ENCODE results near the gene KAZN.

Gene KAZN

GRCh38 chr1:14939527-14940284, 341.2 kb downstream of the KAZN start:
- no peak for DNase-seq (ENCODE audit: extremely low read depth, insufficient read length)
- peaks cover 3% of the 10 kb centered on the region for H3K27me3 ChIP-seq (replicated peaks; ENCODE audit: control insufficient read depth, insufficient read depth, low read length)
- no peaks in the 10 kb centered on the region for H3K36me3 ChIP-seq (ENCODE audit: control insufficient read depth, insufficient read depth, low read length)
- H3K4me3 ChIP-seq (replicated peaks; ENCODE audit: low read depth, low read length) = no peak overlapping the region
- TF ChIP-seq, protein P1, sequence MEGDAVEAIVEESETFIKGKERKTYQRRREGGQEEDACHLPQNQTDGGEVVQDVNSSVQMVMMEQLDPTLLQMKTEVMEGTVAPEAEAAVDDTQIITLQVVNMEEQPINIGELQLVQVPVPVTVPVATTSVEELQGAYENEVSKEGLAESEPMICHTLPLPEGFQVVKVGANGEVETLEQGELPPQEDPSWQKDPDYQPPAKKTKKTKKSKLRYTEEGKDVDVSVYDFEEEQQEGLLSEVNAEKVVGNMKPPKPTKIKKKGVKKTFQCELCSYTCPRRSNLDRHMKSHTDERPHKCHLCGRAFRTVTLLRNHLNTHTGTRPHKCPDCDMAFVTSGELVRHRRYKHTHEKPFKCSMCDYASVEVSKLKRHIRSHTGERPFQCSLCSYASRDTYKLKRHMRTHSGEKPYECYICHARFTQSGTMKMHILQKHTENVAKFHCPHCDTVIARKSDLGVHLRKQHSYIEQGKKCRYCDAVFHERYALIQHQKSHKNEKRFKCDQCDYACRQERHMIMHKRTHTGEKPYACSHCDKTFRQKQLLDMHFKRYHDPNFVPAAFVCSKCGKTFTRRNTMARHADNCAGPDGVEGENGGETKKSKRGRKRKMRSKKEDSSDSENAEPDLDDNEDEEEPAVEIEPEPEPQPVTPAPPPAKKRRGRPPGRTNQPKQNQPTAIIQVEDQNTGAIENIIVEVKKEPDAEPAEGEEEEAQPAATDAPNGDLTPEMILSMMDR (IDR thresholded peaks at IDR 0.05; ENCODE audit: insufficient read depth, low read length, poor library complexity, severe bottlenecking) = no peak

- Histone ChIP-seq H3K4me3 (replicated peaks; ENCODE audit: low read depth, low read length) (no peak overlapping the region), H3K27me3 (replicated peaks; ENCODE audit: control insufficient read depth, insufficient read depth, low read length) (peaks cover 3% of the 10 kb centered on the region), H3K36me3 (ENCODE audit: control insufficient read depth, insufficient read depth, low read length) (no peaks in the 10 kb centered on the region)
- TF ChIP-seq, protein P1 (IDR thresholded peaks at IDR 0.05; ENCODE audit: insufficient read depth, low read length, poor library complexity, severe bottlenecking) = no peak
- no peak for DNase-seq (ENCODE audit: extremely low read depth, insufficient read length)
Observed at GRCh38 chr1:14940285-14940870, 341.9 kb downstream of the KAZN start.

- no peaks in the 10 kb centered on the region for H3K36me3 ChIP-seq (ENCODE audit: control insufficient read depth, insufficient read depth, low read length)
- peaks cover 3% of the 10 kb centered on the region for H3K27me3 ChIP-seq (replicated peaks; ENCODE audit: control insufficient read depth, insufficient read depth, low read length)
- DNase-seq (ENCODE audit: extremely low read depth, insufficient read length) = no peak
- no peak overlapping the region for H3K4me3 ChIP-seq (replicated peaks; ENCODE audit: low read depth, low read length)
- TF ChIP-seq, protein P1 (IDR thresholded peaks at IDR 0.05; ENCODE audit: insufficient read depth, low read length, poor library complexity, severe bottlenecking) = no peak
Observed at GRCh38 chr1:14941864-14942263, 343.4 kb downstream of the KAZN start.

DNA sequence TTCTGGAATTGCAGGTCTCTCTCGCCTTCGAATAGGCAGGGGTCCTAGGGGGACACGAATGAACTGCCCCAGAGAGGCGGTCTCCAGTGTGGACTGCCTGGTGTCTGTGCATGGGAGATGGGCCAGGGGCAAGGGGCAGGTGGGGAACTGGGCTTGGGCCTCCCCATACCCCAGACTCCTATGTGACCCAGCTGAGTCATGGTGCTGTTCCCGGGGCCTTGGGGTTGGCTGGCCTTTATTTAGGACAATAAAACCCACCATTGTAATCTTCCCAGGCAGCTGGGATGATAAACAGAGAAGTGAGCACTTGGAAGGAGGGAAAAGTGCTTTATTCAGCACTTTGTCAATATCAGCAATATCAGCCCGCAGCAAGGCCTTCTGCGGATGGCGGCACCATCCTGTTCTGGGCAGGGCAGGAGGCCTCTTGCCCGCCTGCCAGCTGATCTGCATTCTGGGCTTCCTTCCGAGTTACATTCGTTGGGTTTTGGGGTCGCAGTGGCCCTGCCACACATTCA, 346.0 kb downstream of the KAZN start:
- peaks cover 1% of the 10 kb centered on the region for H3K27me3 ChIP-seq (replicated peaks; ENCODE audit: control insufficient read depth, insufficient read depth, low read length)
- TF ChIP-seq, protein P1 (IDR thresholded peaks at IDR 0.05; ENCODE audit: insufficient read depth, low read length, poor library complexity, severe bottlenecking) = no peak
- no peaks in the 10 kb centered on the region for H3K36me3 ChIP-seq (ENCODE audit: control insufficient read depth, insufficient read depth, low read length)
- DNase-seq (ENCODE audit: extremely low read depth, insufficient read length) = no peak
- no peak overlapping the region for H3K4me3 ChIP-seq (replicated peaks; ENCODE audit: low read depth, low read length)

- peaks cover 1% of the 10 kb centered on the region for H3K27me3 ChIP-seq (replicated peaks; ENCODE audit: control insufficient read depth, insufficient read depth, low read length)
- H3K4me3 ChIP-seq (replicated peaks; ENCODE audit: low read depth, low read length) = no peak overlapping the region
- TF ChIP-seq, protein P1 (IDR thresholded peaks at IDR 0.05; ENCODE audit: insufficient read depth, low read length, poor library complexity, severe bottlenecking) = no peak
- no peak for DNase-seq (ENCODE audit: extremely low read depth, insufficient read length)
- H3K36me3 ChIP-seq (ENCODE audit: control insufficient read depth, insufficient read depth, low read length) = no peaks in the 10 kb centered on the region
Observed at GRCh38 chr1:14945132-14946010, 346.9 kb downstream of the KAZN start.
